Type B pancreatic cell (in vitro differentiated cells): ENCODE data around the gene MPP3. TPM values are rescaled to one million over a fixed set of nuclear protein-coding genes. Genes with fewer than 3 reads are reported as not detected.

Experiments
- DNase-seq: peaks from one replicate; pipeline ENCODE4 v3.0.0; 2021; ENCODE audit warnings: mixed read lengths; ENCODE audit not compliant: unreplicated experiment; ENCODE audit errors: extremely low spot score
- H3K27ac Mint-ChIP-seq: 2 replicates; pipeline ENCODE4 v1.8.0; 2021; ENCODE audit warnings: mild to moderate bottlenecking, mixed read lengths
- H3K27me3 Mint-ChIP-seq: 2 replicates; pipeline ENCODE4 v1.8.0; 2021; ENCODE audit warnings: mixed read lengths
- H3K36me3 Mint-ChIP-seq: 2 replicates; pipeline ENCODE4 v1.8.0; 2021; ENCODE audit warnings: mixed read lengths
- H3K4me1 Mint-ChIP-seq: one replicate; pipeline ENCODE4 v1.8.0; 2021; ENCODE audit warnings: mixed read lengths; ENCODE audit not compliant: unreplicated experiment
- H3K4me3 Mint-ChIP-seq: 2 replicates; pipeline ENCODE4 v1.8.0; 2021; ENCODE audit warnings: mild to moderate bottlenecking, mixed read lengths
- H3K9me3 Mint-ChIP-seq: 2 replicates; pipeline ENCODE4 v1.8.0; 2021; ENCODE audit warnings: mixed read lengths
- CTCF ChIP-seq: fragments of 200-600 bp; sonication (generic); conservative IDR thresholded peaks from 2 replicates; pipeline ENCODE4 v1.5.0; 2021; ENCODE audit warnings: antibody characterized with exemption, mild to moderate bottlenecking
- total RNA-seq: library from RNA; stranded (reverse); gene quantifications from 2 replicates; pipeline ENCODE4 v1.2.1, GENCODE V29; 2021; ENCODE audit warnings: low replicate concordance

MPP3 gene
- total RNA-seq, 1 donor from 2014 or later, result 7.8 TPM

GRCh38 chr17:43852571-43852970 lies 19.6 kb upstream of the MPP3 start:
- DNase-seq, result no peak
- H3K4me1 Mint-ChIP-seq, result no peaks in the 10 kb centered on the region
- no peak overlapping the region for H3K4me3 Mint-ChIP-seq
- H3K27me3 Mint-ChIP-seq, result peaks cover 18% of the 10 kb centered on the region
- TF ChIP-seq CTCF, result no peak
- H3K27ac Mint-ChIP-seq, result no peak overlapping the region
- H3K36me3 Mint-ChIP-seq, result no peaks in the 10 kb centered on the region
- H3K9me3 Mint-ChIP-seq, result no peaks in the 10 kb centered on the region

- Mint-ChIP-seq H3K27me3 (peaks cover 14% of the 10 kb centered on the region), H3K4me1 (peaks cover 8% of the 10 kb centered on the region), H3K9me3 (no peaks in the 10 kb centered on the region), H3K27ac (no peak overlapping the region), H3K36me3 (no peaks in the 10 kb centered on the region), H3K4me3 (no peak overlapping the region)
- TF ChIP-seq CTCF, result no peak
- DNase-seq, result no peak
These were observed 16.2 kb upstream of the MPP3 start for GRCh38 chr17:43849116-43849515.

- Mint-ChIP-seq H3K4me1 (peaks cover 8% of the 10 kb centered on the region), H3K27me3 (peaks cover 13% of the 10 kb centered on the region), H3K4me3 (no peak overlapping the region), H3K36me3 (no peaks in the 10 kb centered on the region), H3K9me3 (no peaks in the 10 kb centered on the region), H3K27ac (no peak overlapping the region)
- TF ChIP-seq CTCF, result no peak
- DNase-seq, result no peak
These were observed 15.7 kb upstream of the MPP3 start for GRCh38 chr17:43848601-43849000.

GRCh38 chr17:43846963-43847371 lies 14.0 kb upstream of the MPP3 start, which contains the start of gene CD300LG:
TSS of gene CD300LG (plus strand) at chr17:43847176. CDS start at chr17:43847217, 41 bp downstream.
- no peaks in the 10 kb centered on the region for H3K36me3 Mint-ChIP-seq
- no peak for TF ChIP-seq CTCF
- H3K4me3 Mint-ChIP-seq, result no peak within 1 kb of the TSS
- peaks cover 10% of the 10 kb centered on the region for H3K27me3 Mint-ChIP-seq
- no peak within 1 kb of the TSS for H3K27ac Mint-ChIP-seq
- H3K9me3 Mint-ChIP-seq, result no peaks in the 10 kb centered on the region
- no peak for DNase-seq
- peaks cover 13% of the 10 kb centered on the region for H3K4me1 Mint-ChIP-seq

GRCh38 chr17:43846221-43846712 lies 13.3 kb upstream of the MPP3 start:
- Mint-ChIP-seq H3K9me3 (no peaks in the 10 kb centered on the region), H3K27me3 (peaks cover 6% of the 10 kb centered on the region), H3K4me1 (peaks cover 13% of the 10 kb centered on the region), H3K27ac (no peak overlapping the region), H3K36me3 (no peaks in the 10 kb centered on the region), H3K4me3 (no peak overlapping the region)
- peak; percentile 94 for TF ChIP-seq CTCF
- peak; percentile 86 for DNase-seq

- DNase-seq, result no peak
- H3K36me3 Mint-ChIP-seq, result no peaks in the 10 kb centered on the region
- H3K27me3 Mint-ChIP-seq, result peaks cover 6% of the 10 kb centered on the region
- peaks cover 13% of the 10 kb centered on the region for H3K4me1 Mint-ChIP-seq
- H3K27ac Mint-ChIP-seq, result no peak overlapping the region
- no peaks in the 10 kb centered on the region for H3K9me3 Mint-ChIP-seq
- no peak for TF ChIP-seq CTCF
- H3K4me3 Mint-ChIP-seq, result no peak overlapping the region
These were observed 12.8 kb upstream of the MPP3 start for GRCh38 chr17:43845766-43846165.
